ENCODE results near the gene LONP1.
"Not testable (repeated sequence)": the region's sequence is repeated elsewhere in the genome, so short reads cannot be mapped to it uniquely, and the experiment has no call there.

Gene LONP1

GRCh38 chr19:5691822-5692722 lies 27.9 kb downstream of the LONP1 start:
- no peak for DNase-seq

GRCh38 chr19:5690955-5691821 lies 28.8 kb downstream of the LONP1 start:
- DNase-seq, result peak; percentile 66

GRCh38 chr19:5690125-5690954 lies 29.6 kb downstream of the LONP1 start, which contains the start of gene RPL36:
Gene RPL36, plus strand, starts transcription at chr19:5690295. Its CDS starts 213 bp downstream, at chr19:5690508.
- peak; percentile 99 for DNase-seq

GRCh38 chr19:5688262-5688881 lies 31.6 kb downstream of the LONP1 start:
- not testable (repeated sequence) for DNase-seq

GRCh38 chr19:5687360-5688198 lies 32.4 kb downstream of the LONP1 start:
- DNase-seq, result no peak

- peak; percentile 99 for DNase-seq
Observed at GRCh38 chr19:5686647-5687359, 33.1 kb downstream of the LONP1 start.

GRCh38 chr19:5686326-5686646 lies 33.7 kb downstream of the LONP1 start:
- no peak for DNase-seq

- no peak for DNase-seq
Observed at GRCh38 chr19:5684694-5685430, 35.1 kb downstream of the LONP1 start.

GRCh38 chr19:5683177-5683886 lies 36.6 kb downstream of the LONP1 start:
- no peak for DNase-seq

GRCh38 chr19:5682107-5682482 lies 37.9 kb downstream of the LONP1 start:
- DNase-seq, result no peak

GRCh38 chr19:5681391-5682106 lies 38.4 kb downstream of the LONP1 start:
- DNase-seq, result no peak

GRCh38 chr19:5680437-5681368 lies 39.2 kb downstream of the LONP1 start, which contains the start of the genes HSD11B1L and MICOS13:
Gene HSD11B1L, plus strand, starts transcription at chr19:5681027. Its CDS starts 3,806 bp downstream, at chr19:5684833.
Gene MICOS13, minus strand, starts transcription at chr19:5680516. Its CDS starts 30 bp downstream, at chr19:5680486.
- peak; percentile 97 for DNase-seq

GRCh38 chr19:5680084-5680436 lies 39.9 kb downstream of the LONP1 start:
- DNase-seq, result no peak

GRCh38 chr19:5679289-5680083 lies 40.5 kb downstream of the LONP1 start:
- DNase-seq, result no peak

GRCh38 chr19:5678071-5678718 lies 41.8 kb downstream of the LONP1 start:
- DNase-seq, result no peak

- DNase-seq, result no peak
Observed at GRCh38 chr19:5677580-5677979, 42.4 kb downstream of the LONP1 start.
